HL-60 (cell line): ENCODE measurements around the gene OR52D1.

Experiments
- POLR2AphosphoS5 ChIP-seq: IDR thresholded peaks from 2 replicates; pipeline ENCODE4 v1.6.1; 2012; ENCODE audit warnings: low read depth
- SPI1 ChIP-seq: IDR thresholded peaks from 2 replicates; pipeline ENCODE4 v1.6.1; 2012; ENCODE audit warnings: low read depth, mild to moderate bottlenecking, borderline replicate concordance
- TF ChIP-seq, protein P1 (sequence below): IDR thresholded peaks from one replicate; pipeline ENCODE4 v1.5.1; 2011; ENCODE audit warnings: low read length, control low read depth, inconsistent platforms; ENCODE audit not compliant: insufficient read depth

DNA sequence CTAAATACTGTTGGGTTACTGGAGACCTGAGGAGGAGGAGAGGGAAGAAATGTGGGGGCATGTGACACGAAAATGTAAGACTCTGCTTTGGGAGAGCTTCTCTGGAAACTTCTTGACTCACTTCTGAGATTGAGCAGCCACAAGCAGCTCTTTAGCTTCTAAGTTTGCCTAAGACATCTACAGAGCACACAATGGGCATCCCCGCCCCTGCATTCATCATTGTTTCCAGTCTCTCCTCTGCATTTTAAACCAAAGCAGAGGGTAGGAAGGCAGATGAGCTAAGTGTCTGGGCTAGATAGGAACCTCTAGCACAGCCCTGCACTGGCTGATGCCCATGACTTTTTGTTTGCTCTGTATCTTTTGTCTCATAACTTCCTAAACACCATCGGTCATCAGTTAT is 2.1 kb upstream of the OR52D1 start:
- TF ChIP-seq, protein P1, sequence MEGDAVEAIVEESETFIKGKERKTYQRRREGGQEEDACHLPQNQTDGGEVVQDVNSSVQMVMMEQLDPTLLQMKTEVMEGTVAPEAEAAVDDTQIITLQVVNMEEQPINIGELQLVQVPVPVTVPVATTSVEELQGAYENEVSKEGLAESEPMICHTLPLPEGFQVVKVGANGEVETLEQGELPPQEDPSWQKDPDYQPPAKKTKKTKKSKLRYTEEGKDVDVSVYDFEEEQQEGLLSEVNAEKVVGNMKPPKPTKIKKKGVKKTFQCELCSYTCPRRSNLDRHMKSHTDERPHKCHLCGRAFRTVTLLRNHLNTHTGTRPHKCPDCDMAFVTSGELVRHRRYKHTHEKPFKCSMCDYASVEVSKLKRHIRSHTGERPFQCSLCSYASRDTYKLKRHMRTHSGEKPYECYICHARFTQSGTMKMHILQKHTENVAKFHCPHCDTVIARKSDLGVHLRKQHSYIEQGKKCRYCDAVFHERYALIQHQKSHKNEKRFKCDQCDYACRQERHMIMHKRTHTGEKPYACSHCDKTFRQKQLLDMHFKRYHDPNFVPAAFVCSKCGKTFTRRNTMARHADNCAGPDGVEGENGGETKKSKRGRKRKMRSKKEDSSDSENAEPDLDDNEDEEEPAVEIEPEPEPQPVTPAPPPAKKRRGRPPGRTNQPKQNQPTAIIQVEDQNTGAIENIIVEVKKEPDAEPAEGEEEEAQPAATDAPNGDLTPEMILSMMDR, result no peak
- TF ChIP-seq POLR2AphosphoS5, result no peak
- no peak for TF ChIP-seq SPI1
